Measurements from ENCODE around the gene SPACDR.

DNA sequence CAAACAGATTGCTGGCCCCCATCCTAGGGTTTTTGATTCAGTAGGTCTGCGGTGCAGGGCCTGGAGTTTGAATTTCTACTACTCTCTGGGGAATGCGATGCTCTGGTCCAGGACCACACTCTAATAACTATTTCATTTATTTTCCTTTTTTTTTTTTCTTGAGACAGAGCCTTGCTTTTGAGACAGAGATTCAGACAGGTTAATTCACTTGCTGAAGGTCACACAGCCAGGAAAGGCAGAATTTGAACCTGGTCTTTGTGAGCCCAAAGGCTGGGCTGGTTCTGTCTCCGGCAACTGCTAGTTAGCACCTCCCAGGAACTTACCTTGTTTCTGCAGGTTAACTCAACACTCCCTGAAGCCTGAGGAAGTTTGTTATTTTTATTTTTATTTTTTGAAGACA, 11.5 kb downstream of the SPACDR start:
- no peak for TF ChIP-seq CTCF (conservative IDR thresholded peaks at IDR 0.05; ENCODE audit: low read depth in 2 of 2)
- no peak for TF ChIP-seq ZNF114 (CRISPR knock-in tag; IDR thresholded peaks at IDR 0.05)
- TF ChIP-seq EZH2 (IDR thresholded peaks at IDR 0.05; ENCODE audit: low read depth, unreplicated experiment), result no peak

Data from GM23338 (cell line).